HG02588 (cell line): ENCODE measurements around the gene CACNA1D.

ENCODE experiments used
- ATAC-seq: cut with Tn5 transposase; IDR thresholded peaks from one replicate; pipeline ENCODE4 v1.9.1; 2021; ENCODE audit warnings: mild to moderate bottlenecking, moderate library complexity; ENCODE audit not compliant: unreplicated experiment

CACNA1D gene

DNA sequence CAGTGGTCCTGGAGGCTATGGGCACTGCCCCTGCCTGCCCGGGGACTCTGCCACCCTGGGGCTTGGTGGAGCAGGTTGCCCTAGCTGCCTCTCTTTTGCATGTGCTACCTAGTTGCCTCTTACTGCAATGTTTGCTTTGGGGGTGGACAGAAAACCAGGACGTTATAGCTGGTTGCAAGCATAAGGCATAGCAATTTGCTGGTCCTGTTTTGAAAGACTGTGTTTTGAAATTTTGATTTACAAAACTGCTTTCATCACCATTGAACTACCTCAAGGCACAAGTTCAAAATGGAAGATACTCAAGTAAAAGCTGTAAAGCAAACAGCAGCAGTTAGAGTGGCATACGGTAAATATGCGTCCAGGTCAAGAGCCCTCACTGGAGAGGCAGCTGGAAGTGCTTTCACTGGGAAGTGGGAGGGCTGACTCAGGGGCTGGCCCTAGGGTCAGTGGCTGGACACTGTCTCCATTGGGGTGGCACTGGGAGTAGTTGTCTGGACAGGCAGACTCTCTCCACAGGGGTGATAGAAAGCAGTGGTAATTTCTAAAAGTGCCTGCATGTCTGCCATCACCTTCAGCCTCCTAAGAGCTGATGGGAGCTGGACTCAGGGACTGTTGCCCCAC lies 213.7 kb downstream of the CACNA1D start:
- ATAC-seq, result no peak

DNA sequence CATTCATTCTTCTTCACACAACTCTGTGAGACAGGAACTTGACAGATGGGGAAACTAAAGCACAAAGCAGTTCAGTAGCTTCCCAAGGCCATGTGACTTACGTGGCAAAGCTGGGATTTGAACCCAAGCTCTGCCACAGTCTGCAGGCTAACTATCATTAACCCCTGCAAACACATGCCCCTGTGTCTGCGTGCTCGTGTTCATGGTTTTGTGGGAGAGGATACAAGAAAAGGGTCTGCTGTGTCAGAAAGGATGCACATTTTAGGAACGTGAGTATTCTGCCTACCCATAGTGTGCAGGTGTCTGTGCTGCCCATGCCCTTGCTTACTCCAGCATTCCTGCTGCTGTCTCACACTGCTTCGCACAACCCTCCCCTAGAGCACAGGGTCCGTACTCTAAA lies 214.8 kb downstream of the CACNA1D start:
- ATAC-seq, result no peak

- ATAC-seq, result peak; percentile 62
Observed at GRCh38 chr3:53709860-53710674, 215.7 kb downstream of the CACNA1D start.

DNA sequence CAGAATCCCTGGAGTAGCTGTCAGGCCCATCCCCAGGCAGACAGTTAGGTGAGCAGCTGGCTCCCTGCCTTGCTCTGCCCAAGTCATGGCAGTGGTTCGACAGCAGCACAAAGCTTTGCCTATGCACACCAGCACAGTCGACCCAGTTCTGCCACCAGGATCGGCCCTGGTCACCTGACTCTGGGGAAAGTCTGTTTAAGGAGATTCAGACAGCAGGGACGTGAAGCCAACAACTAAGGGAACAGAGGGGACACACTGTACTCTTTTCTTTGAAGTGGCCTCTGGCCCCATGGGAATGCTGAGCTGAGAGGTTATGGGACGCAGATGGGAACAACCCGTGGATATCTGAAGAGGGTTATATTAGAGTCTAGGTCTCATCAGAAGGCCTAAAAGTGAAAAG lies 217.0 kb downstream of the CACNA1D start:
- ATAC-seq, result no peak

- ATAC-seq, result peak; percentile 49
Observed at GRCh38 chr3:53712817-53713388, 218.5 kb downstream of the CACNA1D start.

GRCh38 chr3:53713626-53714025 lies 219.2 kb downstream of the CACNA1D start:
- ATAC-seq, result no peak

- ATAC-seq, result no peak
Observed at GRCh38 chr3:53715815-53716483, 221.5 kb downstream of the CACNA1D start.

DNA sequence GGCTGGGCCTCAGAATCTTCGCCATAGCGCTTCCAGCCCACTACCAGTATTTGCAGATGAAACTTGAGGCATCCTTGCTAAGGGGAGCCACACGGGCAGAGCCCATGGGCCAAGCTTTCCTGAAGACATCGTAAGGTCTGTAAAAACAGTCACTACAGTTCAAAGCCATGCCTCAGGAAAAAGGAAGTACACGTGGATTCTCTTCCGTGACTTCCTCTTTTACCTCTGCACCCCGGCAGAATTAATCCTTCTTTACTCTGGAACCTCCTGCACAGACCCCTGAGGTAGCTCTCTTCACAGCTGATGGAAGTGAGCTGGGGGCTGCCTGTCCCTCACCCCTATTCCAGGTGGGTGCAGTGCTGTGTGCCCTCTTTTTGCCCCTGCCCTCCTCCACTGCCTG lies 222.6 kb downstream of the CACNA1D start:
- ATAC-seq, result no peak

GRCh38 chr3:53718462-53718861 lies 224.1 kb downstream of the CACNA1D start:
- ATAC-seq, result no peak

GRCh38 chr3:53719796-53720195 lies 225.4 kb downstream of the CACNA1D start:
- no peak for ATAC-seq

GRCh38 chr3:53721187-53722119 lies 227.0 kb downstream of the CACNA1D start:
- ATAC-seq, result no peak

DNA sequence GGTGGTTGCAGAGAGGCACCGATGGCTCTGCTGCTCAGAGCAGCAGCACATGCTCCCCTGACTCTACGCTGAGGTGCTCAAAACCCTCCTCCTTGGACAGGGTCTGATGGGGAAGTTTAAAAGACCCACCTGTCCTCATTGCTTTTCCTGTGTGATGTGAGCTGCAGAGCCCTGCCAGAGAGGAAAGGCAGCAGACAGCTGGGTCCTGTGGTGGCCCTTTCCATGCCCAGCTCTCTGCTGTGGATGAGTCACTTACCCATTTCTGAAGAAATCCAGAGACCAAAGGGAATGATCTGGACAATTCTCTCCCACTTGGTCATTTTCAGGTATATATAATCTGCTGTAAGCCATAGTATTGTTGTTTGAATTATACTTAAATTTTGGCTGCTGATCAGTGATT lies 230.2 kb downstream of the CACNA1D start:
- ATAC-seq, result no peak

GRCh38 chr3:53725387-53725995 lies 231.1 kb downstream of the CACNA1D start:
- no peak for ATAC-seq

DNA sequence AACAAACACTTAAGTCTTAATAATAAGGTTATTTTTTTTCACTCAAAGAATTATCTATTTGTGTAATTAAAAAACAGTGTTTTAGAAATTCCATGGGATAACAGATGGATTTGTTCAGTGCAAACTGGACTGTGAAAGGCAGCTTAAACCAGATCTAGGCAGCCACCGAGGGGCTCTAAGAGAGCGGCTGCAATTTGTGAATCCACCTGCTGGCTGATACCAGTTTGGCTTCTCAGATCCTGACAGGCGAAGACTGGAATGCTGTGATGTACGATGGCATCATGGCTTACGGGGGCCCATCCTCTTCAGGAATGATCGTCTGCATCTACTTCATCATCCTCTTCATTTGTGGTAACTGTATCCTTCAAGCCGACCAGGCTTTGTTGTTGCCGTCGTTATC lies 232.2 kb downstream of the CACNA1D start:
- ATAC-seq, result no peak

GRCh38 chr3:53728606-53729005 lies 234.2 kb downstream of the CACNA1D start:
- ATAC-seq, result no peak

DNA sequence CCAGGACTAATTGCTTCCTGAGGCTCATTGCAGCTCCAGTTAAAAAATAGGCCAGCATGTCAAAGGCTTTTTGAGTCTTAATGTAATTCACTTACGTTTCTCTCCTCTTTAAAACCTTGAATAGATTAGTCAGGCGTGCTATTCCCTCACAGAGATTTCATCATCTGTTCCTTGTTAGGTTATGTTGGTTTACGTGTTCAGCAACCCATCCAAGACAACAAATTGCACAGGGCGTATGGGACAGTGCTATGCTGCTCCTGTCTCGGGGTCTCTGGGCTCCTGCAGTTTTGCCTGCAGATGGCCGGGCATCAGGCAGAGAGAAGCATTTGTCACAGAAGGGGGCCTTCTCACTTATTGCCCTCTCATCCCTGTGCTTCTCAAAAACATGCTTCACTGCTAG lies 234.7 kb downstream of the CACNA1D start:
- ATAC-seq, result no peak

DNA sequence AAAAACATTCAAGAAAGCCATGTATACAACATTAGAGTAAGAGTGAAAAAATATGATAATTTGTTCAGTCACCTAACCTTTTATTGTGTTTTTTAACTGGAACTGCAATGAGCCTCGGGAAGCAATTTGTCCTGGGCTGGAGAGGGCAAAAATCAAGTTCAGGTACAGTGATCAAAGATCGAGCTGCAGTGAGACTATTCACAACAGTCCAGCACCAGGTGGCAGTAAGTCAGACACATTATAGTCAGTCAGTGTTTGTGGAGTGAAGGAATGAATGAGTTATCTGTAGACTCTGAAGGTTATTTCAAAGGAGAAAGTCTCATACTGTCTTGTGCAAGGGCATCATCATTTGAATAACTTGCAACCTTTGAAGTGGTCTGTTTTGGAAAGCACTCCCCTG lies 235.2 kb downstream of the CACNA1D start:
- ATAC-seq, result no peak

- no peak for ATAC-seq
Observed at GRCh38 chr3:53730576-53730975, 236.2 kb downstream of the CACNA1D start.

DNA sequence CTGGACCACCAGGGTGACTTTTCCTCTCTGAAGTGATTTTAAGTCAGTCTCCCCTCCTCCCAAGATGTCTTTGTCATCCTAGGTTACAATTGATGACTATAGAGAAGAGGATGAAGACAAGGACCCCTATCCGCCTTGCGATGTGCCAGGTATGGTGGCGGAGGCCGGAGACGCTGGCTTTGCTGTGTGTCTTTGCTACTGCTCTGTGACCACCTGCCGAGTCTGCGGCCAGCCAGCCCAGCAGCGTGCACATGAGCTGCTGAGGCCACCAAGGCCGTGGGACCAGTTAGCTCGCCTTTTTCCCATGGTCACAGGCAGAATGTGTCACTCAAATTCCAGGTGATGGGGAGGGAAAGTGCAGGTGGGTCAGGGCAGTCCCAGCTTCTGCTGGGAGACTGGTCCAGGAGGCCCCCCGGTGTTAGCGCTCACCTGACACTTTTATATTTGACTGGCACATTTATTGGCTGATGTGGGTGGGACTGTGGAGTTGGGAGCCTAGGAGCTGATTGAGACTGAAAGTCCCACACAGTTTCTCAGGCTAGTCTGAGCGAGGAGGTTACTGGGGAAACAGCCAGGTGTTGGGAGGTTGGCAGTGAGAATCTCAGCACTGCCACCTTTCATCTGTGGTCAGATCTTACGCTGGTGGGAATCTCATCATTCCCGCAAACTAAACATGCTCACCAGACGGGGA lies 237.7 kb downstream of the CACNA1D start:
- ATAC-seq, result no peak

DNA sequence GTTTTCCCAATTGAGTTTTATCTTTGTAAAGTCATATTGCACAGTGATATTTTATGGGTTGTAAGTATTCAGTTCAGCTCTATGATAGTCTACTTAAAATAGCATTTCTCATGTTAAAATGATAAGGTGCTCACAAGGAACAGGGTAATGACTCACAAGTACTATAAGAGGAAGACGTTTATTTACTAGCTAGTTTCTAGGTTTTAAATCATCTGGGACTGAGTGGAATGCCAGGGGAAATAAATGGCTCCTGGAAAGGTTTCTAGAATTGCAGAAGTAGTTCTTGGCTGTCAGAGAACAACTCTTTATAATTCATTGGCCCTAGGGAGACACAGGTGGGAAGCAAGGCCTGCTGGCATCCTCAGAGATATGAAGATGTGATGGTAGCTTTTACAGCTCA lies 239.0 kb downstream of the CACNA1D start:
- no peak for ATAC-seq
